Epidermal melanocyte (primary cell): ENCODE results near the gene FOXK2.
"Not testable (repeated sequence)": the region's sequence is repeated elsewhere in the genome, so short reads cannot be mapped to it uniquely, and the experiment has no call there.

Experiments used
- DNase-seq: peaks from one replicate; pipeline ENCODE4 v3.0.0; 2011; ENCODE audit warnings: low spot score; ENCODE audit not compliant: insufficient read length

The FOXK2 gene

DNA sequence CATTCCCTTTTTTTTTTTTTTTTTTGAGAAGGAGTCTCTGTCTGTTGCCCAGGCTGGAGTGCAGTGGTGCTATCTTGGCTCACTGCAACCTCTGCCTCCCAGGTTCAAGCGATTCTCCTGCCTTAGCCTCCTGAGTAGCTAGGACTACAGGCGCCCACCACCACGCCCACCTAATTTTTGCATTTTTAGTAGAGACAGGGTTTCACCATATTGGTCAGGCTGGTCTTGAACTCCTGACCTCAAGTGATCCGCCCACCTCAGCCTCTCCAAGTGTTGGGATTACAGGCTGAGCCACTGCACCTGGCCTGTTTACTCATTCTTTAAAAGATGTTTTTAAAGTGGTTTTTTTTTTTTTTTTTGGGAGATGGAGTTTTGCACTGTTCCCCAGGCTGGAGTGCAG, 44.2 kb downstream of the FOXK2 start:
- DNase-seq: not testable (repeated sequence)

DNA sequence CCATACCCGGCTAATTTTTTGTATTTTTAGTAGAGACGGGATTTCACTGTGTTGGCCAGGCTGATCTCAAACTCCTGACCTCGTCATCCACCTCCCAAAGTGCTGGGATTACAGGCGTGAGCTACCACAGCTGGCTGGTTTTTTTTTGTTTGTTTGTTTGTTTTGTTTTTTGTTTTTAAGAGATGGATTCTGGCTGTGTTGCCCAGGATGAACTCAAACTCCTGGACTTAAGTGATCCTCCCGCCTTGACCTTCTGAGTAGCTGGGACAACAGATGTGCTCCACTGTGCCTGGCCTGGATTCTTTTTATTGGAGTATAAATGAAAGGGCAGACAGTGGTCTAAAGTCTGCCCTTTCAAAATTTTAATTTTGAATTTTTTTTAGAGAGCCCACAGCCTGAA, 44.7 kb downstream of the FOXK2 start:
- DNase-seq: no peak

DNA sequence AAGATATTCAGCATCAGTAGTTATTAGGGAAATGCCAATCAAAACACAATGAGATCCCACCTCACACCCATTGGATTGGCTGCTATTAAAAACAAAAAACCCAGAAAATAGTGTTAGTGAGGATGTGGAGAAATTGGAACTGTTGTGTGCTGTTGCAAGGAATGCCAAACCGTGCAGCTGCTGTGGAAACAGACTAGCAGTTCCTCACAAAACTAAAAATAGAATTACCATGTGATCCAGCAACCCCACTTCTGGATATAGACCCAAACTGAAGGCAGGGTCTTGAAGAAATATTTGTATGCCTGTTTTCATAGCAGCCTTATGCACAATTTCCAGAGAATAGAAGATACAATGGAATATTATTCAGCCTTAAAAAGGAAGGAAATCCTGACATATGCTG, 46.0 kb downstream of the FOXK2 start:
- DNase-seq: no peak

DNA sequence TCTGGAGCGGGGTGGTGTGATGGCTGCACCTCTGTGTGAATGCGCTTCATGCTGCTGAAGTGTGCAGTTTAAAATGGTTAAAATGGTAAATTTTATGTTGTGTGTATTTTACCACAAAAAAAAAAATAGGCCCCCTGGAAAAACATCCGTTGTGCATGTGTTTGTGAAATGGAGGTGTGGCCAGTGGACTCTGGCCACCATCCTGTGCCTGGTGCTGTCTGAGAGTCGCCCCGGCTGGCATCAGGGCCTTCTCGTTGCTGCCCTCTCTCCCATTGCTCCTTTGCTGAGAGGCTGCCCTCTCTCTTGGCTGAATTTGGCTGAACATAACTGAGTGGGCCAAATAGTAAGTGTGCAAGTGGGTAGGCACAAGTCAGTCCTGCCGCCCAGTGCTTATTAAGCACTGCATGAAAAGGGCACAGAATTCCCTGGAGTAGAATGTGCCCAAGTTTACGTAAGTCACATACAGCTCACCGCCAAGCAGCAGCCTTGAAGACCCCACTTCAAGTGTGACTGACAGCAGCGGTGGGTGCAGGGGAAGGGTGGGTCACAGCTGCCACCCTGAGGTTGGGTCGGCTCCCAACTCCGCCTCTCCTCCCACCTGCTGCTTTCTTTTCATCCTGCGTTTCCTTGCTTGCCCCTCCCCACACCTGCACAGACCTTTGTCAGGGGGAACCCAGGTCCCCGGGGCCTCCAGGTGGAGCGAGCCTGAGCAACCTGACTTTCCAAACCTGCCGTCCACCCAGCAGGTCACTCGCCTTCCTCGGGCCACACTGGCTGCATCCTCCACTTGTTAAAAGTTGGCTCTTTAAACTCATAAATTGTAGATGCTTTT, 46.8 kb downstream of the FOXK2 start:
- DNase-seq: no peak

DNA sequence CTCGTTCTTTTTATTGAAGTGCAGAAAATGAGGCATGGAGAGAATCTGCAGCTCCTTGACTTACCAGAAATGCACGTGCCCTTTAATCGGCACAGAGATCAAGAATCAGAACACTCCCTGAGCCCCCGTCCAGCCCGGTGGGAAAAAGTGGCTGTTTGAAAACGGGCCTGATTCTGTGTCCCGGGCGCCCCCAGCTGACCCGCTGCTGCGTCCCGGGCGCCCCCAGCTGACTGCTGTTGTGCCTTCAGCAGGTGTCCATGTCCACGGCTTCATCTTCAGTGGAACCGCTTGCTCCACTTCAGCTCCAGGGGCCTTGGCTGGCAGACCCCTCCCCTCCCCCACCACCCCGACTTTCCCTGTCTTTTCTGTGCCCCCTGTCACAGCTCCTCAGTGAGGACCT, 47.8 kb downstream of the FOXK2 start:
- DNase-seq: no peak

DNA sequence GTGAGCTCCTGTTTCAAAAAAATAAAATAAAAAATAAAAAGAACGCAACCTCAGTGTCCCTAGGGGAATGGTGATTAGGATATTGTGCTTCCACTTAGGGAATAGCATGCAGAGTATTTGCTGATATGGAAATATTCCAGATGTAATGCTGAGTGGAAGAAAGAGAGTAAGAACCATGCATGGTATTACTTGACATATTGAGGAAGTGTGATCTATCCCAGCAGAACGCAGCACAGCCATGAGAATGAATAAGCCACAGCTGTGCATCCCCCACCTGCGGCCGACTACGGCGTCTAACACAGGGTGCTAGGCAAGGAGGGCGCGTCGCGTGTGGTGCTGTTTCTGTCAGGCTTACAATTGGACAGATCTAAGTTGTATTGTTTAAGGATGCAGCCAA, 49.5 kb downstream of the FOXK2 start:
- DNase-seq: no peak

DNA sequence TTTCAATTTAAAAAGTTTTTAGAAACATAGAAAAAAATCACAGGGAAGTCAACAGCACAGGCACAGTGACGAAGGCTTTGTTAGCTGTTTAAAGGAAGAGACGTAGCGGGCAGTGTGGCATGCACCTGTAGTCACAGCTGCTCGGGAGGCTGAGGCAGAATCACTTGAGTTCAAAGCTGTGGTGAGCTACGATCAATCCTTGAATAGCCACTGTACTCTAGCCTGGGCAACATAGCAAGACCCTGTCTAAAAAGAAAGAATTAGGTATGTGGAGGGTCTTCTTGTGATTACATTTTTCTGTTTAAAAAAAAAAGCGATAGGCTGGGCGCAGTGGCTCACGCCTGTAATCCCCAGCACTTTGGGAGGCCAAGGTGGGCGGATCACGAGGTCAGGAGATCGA, 50.1 kb downstream of the FOXK2 start:
- no peak for DNase-seq

DNA sequence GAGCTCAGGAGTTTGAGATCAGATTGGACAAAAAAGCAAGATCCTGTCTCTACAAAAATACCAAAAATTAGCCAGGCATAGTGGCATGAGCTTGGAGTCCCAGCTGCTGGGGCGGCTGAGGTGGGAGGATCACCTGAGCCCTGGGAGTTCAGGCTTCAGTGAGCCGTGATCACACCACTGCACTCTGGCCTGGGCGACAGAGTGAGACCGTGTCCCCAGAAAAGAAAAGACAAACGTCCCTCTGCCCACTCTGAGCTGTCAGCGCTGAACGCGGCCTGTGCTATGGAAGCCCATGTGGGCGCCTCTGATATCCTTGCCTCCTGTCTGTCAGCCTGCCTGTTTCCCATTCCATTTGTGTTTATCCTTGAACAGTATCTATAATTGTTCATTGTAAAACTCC, 50.7 kb downstream of the FOXK2 start:
- DNase-seq: no peak

DNA sequence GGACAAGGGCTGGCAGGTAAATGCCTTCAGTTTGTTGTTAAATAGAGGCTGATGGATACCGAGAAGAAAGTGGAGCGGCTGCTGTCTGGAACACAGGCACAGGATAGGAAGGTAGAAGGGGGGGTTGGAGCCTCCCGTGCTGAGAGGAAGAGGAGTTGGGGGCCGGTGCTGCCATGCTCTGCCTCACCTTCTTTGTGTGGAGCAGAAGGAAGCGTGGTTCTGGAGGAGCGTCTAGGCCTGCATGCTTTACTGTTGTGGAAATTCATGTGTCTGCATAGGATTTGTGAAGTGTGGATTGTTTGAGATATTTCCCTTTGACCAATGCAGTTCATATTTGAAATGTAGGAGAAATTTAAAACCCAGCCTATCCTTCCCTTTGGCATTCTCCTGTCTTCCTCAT, 52.3 kb downstream of the FOXK2 start:
- DNase-seq: no peak

DNA sequence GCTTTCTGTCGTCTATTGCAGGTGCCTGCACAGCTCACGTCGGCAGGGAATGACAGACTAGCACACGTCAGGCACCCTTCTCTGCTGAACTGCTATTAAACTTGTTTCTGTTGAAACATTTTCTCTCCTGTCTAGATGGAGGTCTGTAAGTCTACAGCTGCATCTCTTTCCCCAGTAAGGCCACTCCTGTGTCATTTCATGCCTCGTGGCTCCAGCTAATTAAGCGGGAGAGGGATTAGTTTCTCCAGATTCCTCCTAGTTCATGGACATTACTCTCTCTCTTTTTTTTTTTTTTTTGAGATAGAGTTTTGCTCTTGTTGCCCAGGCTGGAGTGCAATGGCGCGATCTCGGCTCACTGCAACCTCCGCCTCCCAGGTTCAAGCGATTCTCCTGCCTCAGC, 54.5 kb downstream of the FOXK2 start:
- DNase-seq: no peak

DNA sequence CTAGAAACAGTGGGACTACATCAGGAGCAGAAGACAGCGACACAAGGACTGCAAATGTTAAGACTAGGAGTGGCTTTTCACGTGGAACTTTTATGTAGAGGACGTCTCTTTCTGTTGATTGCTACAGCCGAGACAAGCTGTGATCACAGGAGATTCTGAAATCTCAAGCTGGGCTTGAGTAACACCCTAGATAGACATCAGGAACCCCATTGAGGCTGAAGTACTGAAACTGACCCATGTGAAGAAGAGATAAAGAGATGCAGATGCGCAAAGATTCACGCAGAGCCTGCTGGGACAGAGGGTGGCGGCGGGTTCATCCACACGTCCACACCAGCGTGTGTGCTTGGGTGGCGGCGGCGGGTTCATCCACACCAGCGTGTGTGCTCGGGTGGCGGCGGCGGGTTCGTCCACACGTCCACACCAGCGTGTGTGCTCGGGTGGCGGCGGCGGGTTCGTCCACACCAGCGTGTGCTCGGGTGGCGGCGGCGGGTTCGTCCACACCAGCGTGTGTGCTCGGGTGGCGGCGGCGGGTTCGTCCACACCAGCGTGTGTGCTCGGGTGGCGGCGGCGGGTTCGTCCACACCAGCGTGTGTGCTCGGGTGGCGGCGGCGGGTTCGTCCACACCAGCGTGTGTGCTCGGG, 56.2 kb downstream of the FOXK2 start:
- DNase-seq: not testable (repeated sequence)

DNA sequence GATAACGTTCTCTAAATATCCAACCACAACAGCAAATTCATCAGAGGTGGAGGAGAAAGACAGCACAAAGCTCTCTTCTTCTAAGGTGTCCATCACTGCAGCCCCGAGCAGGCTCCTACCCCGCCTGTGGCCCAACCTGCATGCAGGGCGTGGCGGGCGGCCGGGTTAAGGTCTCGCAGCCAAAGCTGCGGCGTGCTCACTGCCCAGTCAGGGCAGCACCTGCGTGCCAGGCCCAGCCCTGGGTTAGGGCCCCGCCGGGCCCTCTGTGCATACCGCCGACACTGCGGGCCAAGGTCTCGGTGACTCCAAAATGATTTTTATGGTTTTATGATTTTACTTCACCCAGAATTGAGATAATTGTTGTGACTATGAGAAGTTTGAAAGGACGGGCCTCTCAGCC, 57.8 kb downstream of the FOXK2 start:
- no peak for DNase-seq

DNA sequence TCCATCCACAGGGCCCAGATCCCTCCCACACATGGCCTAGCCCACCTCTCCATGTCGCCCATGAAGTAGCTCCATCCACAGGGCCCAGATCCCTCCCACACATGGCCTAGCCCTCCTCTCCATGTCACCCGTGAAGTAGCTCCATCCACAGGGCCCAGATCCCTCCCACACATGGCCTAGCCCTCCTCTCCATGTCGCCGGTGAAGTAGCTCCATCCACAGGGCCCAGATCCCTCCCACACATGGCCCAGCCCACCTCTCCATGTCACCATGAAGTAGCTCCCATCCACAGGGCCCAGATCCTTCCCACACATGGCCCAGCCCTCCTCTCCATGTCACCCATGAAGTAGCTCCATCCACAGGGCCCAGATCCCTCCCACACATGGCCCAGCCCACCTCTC, 60.4 kb downstream of the FOXK2 start:
- not testable (repeated sequence) for DNase-seq

DNA sequence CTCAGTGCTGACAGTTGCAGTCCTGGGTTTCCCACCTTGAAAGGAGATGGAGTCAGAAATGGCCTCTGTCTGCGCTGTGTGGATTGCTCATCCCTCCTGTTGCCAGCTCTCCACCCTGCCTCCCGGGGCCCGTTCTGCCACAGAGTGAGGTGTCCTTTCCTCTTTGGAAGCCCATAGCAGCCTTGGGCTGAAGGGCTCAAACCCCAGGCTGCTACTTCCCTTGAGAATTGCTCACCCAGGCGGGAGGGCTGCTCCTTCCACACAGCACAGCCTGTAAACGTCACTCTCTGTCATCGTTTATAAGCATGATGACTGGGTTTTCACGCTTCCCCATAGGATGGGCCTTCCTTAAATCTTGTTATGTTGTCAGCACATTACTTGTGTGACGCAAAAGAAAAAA, 62.7 kb downstream of the FOXK2 start:
- DNase-seq: no peak

DNA sequence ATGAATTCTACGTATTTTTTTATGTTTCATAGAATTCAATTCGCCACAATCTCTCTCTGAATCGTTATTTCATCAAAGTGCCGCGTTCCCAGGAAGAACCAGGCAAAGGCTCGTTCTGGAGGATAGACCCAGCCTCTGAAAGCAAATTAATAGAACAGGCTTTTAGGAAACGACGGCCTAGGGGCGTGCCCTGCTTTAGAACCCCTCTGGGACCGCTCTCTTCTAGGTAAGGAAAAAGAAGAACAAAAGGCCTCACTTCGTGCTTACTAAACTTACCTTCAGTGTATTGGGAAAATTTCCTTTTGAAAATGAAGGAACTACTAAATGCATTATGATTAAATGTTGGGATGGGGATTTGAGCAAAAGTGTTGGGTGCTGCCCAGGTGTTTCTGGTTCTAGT, 63.2 kb downstream of the FOXK2 start:
- no peak for DNase-seq

DNA sequence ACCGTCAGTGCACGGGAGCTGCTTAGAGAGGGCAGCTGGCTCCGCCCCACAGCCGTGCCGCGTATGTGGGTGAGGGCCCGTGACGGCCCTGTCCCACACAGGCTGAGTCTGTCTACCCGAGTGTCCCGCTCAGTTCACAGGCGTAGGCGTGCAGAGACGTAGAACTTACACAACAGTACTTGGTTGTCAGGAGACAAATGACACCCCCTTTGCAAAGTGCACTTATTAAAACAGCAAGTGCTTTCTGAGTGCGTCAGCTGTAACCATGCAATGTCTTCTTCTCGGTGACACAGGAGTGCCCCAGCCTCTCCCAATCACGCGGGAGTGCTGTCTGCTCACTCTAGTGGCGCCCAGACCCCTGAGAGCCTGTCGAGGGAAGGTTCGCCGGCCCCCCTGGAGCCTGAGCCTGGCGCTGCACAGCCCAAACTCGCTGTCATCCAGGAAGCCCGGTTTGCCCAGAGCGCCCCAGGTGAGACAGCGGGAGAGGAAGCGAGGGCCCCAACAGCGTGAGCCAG, 64.2 kb downstream of the FOXK2 start:
- no peak for DNase-seq

DNA sequence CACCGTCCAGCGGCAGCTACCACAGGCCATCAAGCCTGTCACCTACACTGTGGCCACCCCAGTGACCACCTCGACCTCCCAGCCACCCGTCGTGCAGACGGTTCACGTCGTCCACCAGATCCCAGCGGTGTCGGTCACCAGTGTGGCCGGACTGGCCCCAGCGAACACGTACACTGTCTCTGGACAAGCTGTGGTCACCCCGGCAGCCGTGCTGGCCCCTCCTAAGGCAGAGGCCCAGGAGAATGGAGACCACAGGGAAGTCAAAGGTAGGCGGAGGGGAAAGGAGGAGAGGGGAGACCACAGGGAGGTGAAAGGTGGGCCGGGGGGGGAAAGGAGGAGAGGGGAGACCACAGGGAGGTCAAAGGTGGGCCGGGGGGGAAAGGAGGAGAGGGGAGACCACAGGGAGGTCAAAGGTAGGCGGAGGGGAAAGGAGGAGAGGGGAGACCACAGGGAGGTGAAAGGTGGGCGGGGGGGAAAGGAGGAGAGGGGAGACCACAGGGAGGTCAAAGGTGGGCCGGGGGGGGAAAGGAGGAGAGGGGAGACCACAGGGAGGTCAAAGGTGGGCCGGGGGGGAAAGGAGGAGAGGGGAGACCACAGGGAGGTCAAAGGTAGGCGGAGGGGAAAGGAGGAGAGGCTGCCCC, 66.5 kb downstream of the FOXK2 start:
- DNase-seq: not testable (repeated sequence)

DNA sequence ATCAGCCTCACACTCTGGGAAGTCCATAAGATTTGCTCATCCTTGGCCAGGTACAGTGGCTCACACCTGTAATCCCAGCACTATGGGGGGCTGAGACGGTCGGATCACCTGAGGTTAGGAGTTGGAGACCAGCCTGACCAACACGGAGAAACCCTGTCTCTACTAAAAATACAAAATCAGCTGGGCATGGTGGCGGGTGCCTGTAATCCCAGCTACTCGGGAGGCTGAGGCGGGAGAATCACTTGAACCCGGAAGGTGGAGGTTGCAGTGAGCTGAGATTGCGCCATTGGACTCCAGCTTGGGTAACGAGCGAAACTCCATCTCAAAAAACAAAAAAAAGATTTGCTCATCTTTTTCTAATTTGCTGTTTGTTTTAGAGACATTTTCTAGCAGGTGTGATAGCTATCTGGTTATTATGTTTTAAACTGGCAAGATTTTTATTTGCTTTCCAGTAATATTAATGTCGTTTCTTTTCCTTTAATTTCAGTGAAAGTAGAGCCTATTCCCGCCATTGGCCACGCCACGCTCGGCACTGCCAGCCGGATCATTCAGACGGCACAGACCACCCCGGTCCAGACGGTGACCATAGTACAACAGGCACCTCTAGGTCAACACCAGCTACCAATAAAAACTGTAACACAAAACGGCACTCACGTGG, 67.2 kb downstream of the FOXK2 start:
- no peak for DNase-seq

DNA sequence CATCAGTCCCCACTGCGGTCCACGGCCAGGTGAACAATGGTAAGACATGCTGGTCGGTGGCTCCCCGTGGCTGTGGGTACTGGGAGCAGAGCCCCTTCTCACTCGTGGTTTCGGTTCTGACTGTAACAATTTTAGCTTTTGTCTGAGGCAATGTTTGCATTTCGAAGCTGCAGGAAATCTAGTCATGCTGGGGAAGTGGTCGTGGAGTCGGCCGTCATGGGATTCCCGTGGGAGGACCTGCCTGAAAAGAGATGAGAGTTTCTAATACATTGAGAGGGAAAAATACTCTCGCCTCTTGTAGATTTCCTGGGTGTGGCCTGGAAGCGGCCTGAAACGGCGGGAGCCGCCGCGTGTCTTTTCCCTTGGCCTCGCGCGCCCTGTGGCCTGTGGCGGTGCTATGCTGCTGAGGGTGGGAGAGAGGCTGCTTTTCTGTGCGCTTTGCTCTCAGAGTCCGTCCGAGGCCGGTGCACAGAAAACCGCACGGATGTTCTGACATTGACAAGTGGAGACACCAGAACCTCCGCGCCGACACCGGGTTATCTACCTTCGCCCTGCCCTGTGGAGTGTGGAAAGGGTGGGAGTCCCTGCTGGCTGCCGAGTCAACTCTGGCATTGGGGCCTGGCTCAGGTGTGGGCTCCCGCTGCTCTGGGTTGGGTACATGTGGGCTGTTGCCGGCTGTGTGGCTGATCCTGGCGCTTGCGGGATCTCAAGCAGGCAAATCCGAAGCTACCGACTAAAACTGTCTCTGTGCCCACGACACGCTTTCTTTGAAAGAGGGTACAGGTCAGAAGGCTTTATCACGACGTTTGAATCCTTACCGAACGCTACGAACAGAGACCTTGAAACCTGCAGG, 67.9 kb downstream of the FOXK2 start:
- no peak for DNase-seq

DNA sequence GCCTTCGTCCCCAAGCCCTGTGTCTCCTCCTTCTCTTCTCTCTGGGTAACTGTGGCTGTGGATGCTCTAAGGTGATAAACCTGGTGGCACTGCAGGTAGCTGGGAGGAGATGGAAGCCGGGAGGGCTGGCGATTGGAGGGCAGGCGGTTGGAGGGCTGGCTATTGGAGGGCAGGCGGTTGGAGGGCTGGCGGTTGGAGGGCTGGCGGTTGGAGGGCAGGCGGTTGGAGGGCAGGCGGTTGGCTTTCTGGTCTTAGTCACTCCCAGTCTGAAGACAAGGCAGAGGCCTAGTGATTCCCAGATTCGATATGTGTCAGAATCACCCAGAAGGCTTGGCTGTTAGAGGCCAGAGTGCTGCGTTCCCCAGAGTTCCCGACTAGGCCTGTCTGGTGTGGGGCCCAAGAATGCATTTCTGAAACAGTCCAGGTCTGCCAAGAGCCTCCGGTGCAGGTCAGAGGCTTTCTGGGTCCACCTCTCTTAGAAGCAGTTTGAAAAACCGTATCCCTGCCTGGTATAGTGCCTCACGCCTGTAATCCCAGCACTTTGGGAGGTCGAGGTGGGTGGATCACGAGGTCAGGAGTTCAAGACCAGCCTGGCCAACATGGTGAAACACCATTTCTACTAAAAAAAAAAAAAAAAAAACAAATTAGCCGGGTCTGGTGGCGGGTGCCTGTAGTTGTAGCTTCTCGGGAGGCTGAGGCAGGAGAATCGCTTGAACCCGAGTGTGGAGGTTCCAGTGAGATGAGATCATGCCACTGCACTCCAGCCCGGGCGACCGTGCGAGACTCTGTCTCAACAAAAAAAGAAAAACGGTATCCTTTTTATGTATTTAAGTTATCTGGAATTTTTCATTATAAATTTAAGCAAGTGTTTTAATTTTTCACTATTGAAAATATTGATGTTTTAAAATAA, 69.0 kb downstream of the FOXK2 start:
- no peak for DNase-seq
